ENCODE measurements around the gene RYR3.

DNA sequence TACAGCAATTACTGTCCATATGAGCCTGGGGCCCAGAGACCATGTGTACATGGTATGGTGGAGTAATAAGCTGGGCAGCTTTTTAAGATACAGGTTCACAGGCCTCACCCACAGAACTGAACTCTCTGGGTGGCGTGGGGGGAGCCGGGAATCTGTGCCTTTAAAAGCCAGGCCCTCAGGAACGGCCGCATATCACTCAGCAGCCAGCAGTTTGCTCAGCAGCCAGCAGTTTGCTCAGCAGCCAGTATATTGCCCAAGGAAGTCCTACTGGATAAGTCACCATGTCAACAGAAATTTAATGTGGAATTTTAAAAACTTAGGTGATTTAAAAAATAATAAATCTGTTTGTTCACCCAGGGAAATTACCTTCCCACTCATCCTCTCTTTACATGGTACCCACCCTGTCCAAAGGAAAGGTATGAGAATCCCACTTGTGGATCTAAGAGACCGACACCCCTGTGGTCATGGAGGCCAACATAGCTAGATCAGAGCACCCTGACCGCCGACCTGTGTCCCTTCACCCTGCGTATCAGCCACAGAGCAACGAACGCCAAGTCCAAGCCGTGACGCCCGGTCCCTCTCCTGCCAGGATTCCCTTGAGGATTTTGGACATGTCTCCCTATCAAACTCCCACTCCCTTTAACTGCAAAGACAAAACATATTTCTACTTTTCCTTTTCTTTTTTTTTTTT, 561.8 kb downstream of the RYR3 start:
- TF ChIP-seq, protein P1, sequence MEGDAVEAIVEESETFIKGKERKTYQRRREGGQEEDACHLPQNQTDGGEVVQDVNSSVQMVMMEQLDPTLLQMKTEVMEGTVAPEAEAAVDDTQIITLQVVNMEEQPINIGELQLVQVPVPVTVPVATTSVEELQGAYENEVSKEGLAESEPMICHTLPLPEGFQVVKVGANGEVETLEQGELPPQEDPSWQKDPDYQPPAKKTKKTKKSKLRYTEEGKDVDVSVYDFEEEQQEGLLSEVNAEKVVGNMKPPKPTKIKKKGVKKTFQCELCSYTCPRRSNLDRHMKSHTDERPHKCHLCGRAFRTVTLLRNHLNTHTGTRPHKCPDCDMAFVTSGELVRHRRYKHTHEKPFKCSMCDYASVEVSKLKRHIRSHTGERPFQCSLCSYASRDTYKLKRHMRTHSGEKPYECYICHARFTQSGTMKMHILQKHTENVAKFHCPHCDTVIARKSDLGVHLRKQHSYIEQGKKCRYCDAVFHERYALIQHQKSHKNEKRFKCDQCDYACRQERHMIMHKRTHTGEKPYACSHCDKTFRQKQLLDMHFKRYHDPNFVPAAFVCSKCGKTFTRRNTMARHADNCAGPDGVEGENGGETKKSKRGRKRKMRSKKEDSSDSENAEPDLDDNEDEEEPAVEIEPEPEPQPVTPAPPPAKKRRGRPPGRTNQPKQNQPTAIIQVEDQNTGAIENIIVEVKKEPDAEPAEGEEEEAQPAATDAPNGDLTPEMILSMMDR (optimal IDR thresholded peaks at IDR 0.05 in 1 of 3, IDR thresholded peaks at IDR 0.05 in 1 of 3, conservative IDR thresholded peaks at IDR 0.05 in 1 of 3; ENCODE audit: extremely low read depth in 1 of 3, insufficient read depth in 2 of 3, low read length in 3 of 3): no peak
- no peak for TF ChIP-seq EZH2 (IDR thresholded peaks at IDR 0.05; ENCODE audit: low read length)
